Neutrophil (primary cell): ENCODE results near the gene RNF126.

Source experiments
- H3K27ac ChIP-seq: fragments of 200-600 bp; sonication (generic); 2 replicates; pipeline ENCODE4 v1.5.1; 2016; ENCODE audit warnings: mild to moderate bottlenecking, moderate library complexity
- H3K27me3 ChIP-seq: fragments of 200-600 bp; sonication (generic); 2 replicates; pipeline ENCODE4 v1.6.0; 2016; ENCODE audit warnings: mild to moderate bottlenecking
- H3K36me3 ChIP-seq: fragments of 200-600 bp; sonication (generic); 2 replicates; pipeline ENCODE4 v1.5.1; 2017
- H3K4me1 ChIP-seq, 2 experiments: fragments of 200-600 bp in 1 of 2; sonication (generic) in 1 of 2; 1 replicate in 1 of 2; 2 replicates in 1 of 2; pipeline versions ENCODE4 v1.5.1 to v1.6.1; 2013 to 2016; ENCODE audit warnings: low read depth in 1 of 2, low read length in 1 of 2, mild to moderate bottlenecking in 1 of 2, moderate library complexity in 1 of 2; ENCODE audit not compliant: control insufficient read depth in 1 of 2, insufficient read depth in 1 of 2
- H3K4me3 ChIP-seq, 2 experiments: fragments of 200-600 bp in 1 of 2; sonication (generic) in 1 of 2; 1 replicate in 1 of 2; 2 replicates in 1 of 2; pipeline ENCODE4 v1.5.1; 2013 to 2016; ENCODE audit warnings: low read depth in 1 of 2, low read length in 1 of 2, mild to moderate bottlenecking in 1 of 2, moderate library complexity in 1 of 2
- H3K9me3 ChIP-seq: fragments of 200-600 bp; sonication (generic); 2 replicates; pipeline ENCODE4 v1.5.1; 2016
- TF ChIP-seq, protein P1 (sequence below): fragments of 200-600 bp; sonication (generic); IDR thresholded peaks from 2 replicates; pipeline ENCODE4 v1.5.1; 2016; ENCODE audit warnings: antibody characterized with exemption

The RNF126 gene

DNA sequence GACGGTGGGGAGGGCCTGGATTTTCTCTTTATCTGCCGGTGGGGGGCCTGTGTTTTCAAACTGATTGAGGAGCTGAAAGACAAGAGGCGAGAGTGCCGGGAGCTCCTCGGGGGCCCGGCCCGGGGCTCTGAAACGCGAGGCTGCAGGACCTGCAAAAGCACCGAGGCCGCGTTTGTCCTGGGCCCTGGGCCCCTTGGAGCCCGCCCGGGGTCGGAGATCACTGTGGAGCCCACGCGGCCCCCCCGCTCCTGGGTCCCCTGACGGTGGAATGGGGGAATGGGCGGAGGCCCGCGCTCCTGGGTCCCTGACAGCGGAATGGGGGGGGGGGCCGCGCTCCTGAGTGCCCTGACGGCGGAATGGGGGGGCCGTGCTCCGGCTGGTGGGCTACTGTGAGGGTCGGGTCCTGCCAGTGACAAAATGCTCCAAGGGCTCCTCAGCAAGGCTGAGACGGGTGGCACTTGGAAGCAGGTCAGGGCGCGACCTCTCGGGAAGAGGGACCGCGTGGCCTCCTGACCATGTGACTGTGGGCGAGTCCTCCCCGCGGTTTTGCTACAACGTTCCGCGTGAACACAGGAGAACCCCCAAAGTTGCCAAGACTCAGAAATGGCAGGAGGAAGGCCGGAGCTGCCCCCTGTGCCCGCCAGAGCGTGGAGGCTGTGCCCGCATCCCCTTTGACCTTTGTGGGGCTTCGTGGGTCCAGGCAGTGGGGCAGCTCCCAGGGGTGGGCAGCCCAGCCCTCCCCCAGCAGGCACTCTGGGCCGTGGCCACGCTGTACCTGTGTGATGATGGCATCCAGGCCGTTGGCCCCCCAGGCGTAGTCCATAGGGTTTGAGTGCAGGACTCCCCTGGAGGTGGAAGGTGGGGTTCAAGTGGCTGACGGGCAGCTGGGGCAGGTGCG, 13.9 kb downstream of the RNF126 start:
- Histone ChIP-seq H3K36me3 (peaks cover 95% of the 10 kb centered on the region), H3K27ac (no peak overlapping the region), H3K9me3 (no peaks in the 10 kb centered on the region), H3K27me3 (no peaks in the 10 kb centered on the region), H3K4me3 (no peak overlapping the region), H3K4me1 (no peaks in the 10 kb centered on the region)
- TF ChIP-seq, protein P1, sequence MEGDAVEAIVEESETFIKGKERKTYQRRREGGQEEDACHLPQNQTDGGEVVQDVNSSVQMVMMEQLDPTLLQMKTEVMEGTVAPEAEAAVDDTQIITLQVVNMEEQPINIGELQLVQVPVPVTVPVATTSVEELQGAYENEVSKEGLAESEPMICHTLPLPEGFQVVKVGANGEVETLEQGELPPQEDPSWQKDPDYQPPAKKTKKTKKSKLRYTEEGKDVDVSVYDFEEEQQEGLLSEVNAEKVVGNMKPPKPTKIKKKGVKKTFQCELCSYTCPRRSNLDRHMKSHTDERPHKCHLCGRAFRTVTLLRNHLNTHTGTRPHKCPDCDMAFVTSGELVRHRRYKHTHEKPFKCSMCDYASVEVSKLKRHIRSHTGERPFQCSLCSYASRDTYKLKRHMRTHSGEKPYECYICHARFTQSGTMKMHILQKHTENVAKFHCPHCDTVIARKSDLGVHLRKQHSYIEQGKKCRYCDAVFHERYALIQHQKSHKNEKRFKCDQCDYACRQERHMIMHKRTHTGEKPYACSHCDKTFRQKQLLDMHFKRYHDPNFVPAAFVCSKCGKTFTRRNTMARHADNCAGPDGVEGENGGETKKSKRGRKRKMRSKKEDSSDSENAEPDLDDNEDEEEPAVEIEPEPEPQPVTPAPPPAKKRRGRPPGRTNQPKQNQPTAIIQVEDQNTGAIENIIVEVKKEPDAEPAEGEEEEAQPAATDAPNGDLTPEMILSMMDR = no peak

GRCh38 chr19:648305-648704, 14.7 kb downstream of the RNF126 start:
- TF ChIP-seq, protein P1 = no peak
- H3K27ac ChIP-seq = no peak overlapping the region
- peaks cover 87% of the 10 kb centered on the region for H3K36me3 ChIP-seq

DNA sequence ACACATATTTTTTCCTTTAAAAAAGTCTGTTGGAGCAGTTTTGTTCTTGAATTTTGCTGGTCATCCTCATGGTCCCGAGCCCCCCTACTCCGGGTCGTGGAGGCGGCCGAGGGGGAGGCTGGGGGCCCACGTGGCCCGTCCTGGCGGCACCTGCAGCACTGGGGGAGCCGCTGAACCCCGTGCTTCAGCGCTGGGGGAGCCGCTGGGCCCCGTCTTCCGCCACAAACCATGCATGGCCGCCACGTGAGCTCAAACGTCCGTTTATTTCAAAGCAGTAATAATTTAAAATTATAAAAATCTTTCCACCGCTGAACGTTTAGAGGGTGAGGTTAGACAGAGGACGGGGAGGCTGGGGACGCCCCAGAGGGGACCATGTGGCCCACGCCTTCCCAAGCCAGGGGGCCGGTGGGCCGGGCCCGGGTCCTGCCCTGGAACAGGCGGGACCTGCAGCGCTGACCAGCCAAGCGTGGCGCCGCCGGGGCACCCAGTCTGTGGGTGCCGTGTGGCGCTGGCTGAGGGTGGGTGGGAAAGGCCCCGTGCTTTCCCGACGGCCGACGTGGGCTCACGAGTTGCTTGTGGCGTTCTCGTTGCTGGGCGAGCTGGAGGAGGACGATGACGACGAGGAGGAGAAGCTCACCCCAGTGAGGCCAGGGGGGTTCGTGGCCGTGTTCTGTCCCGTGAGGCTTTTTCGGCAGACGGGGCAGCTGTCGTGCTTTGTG, 15.3 kb downstream of the RNF126 start:
- Histone ChIP-seq H3K36me3 (peaks cover 81% of the 10 kb centered on the region), H3K27me3 (no peaks in the 10 kb centered on the region), H3K27ac (no peak overlapping the region)

More at GRCh38 chr19:648305-648704, 14.7 kb downstream of the RNF126 start:
- Histone ChIP-seq H3K9me3 (no peaks in the 10 kb centered on the region), H3K27me3 (no peaks in the 10 kb centered on the region), H3K4me3 (no peak overlapping the region), H3K4me1 (no peaks in the 10 kb centered on the region)

GRCh38 chr19:646779-647565, 16.0 kb downstream of the RNF126 start:
- TF ChIP-seq, protein P1 = no peak
- Histone ChIP-seq H3K27ac (no peak overlapping the region), H3K4me3 (no peak overlapping the region), H3K9me3 (no peaks in the 10 kb centered on the region), H3K36me3 (peaks cover 73% of the 10 kb centered on the region), H3K27me3 (no peaks in the 10 kb centered on the region), H3K4me1 (no peaks in the 10 kb centered on the region)

More for the DNA sequence above, 15.3 kb downstream of the RNF126 start:
- no peak overlapping the region for H3K4me3 ChIP-seq
- H3K9me3 ChIP-seq = no peaks in the 10 kb centered on the region
- H3K4me1 ChIP-seq = no peaks in the 10 kb centered on the region
- TF ChIP-seq, protein P1 = no peak

GRCh38 chr19:645912-646778, 16.9 kb downstream of the RNF126 start:
- Histone ChIP-seq H3K27me3 (no peaks in the 10 kb centered on the region), H3K36me3 (peaks cover 65% of the 10 kb centered on the region), H3K4me1 (no peaks in the 10 kb centered on the region), H3K9me3 (no peaks in the 10 kb centered on the region), H3K4me3 (no peak overlapping the region), H3K27ac (no peak overlapping the region)
- TF ChIP-seq, protein P1 = no peak
